Type B pancreatic cell (in vitro differentiated cells): Measurements from ENCODE around the gene FAM120B. TPM values are rescaled to one million over a fixed set of nuclear protein-coding genes. Genes with fewer than 3 reads are reported as not detected.

Source experiments
- DNase-seq: peaks from one replicate; pipeline ENCODE4 v3.0.0; 2021; ENCODE audit warnings: mixed read lengths; ENCODE audit not compliant: unreplicated experiment; ENCODE audit errors: extremely low spot score
- H3K27ac Mint-ChIP-seq: 2 replicates; pipeline ENCODE4 v1.8.0; 2021; ENCODE audit warnings: mild to moderate bottlenecking, mixed read lengths
- H3K27me3 Mint-ChIP-seq: 2 replicates; pipeline ENCODE4 v1.8.0; 2021; ENCODE audit warnings: mixed read lengths
- H3K36me3 Mint-ChIP-seq: 2 replicates; pipeline ENCODE4 v1.8.0; 2021; ENCODE audit warnings: mixed read lengths
- H3K4me1 Mint-ChIP-seq: one replicate; pipeline ENCODE4 v1.8.0; 2021; ENCODE audit warnings: mixed read lengths; ENCODE audit not compliant: unreplicated experiment
- H3K4me3 Mint-ChIP-seq: 2 replicates; pipeline ENCODE4 v1.8.0; 2021; ENCODE audit warnings: mild to moderate bottlenecking, mixed read lengths
- H3K9me3 Mint-ChIP-seq: 2 replicates; pipeline ENCODE4 v1.8.0; 2021; ENCODE audit warnings: mixed read lengths
- total RNA-seq: library from RNA; stranded (reverse); gene quantifications from 2 replicates; pipeline ENCODE4 v1.2.1, GENCODE V29; 2021; ENCODE audit warnings: low replicate concordance
- TF ChIP-seq, protein P1 (sequence below): fragments of 200-600 bp; sonication (generic); conservative IDR thresholded peaks from 2 replicates; pipeline ENCODE4 v1.5.0; 2021; ENCODE audit warnings: antibody characterized with exemption, mild to moderate bottlenecking

FAM120B gene
- total RNA-seq, 1 donor from 2014 or later = 40.5 TPM

GRCh38 chr6:170274713-170275560 lies 31.6 kb upstream of the FAM120B start:
- H3K27me3 Mint-ChIP-seq = peaks cover 13% of the 10 kb centered on the region

DNA sequence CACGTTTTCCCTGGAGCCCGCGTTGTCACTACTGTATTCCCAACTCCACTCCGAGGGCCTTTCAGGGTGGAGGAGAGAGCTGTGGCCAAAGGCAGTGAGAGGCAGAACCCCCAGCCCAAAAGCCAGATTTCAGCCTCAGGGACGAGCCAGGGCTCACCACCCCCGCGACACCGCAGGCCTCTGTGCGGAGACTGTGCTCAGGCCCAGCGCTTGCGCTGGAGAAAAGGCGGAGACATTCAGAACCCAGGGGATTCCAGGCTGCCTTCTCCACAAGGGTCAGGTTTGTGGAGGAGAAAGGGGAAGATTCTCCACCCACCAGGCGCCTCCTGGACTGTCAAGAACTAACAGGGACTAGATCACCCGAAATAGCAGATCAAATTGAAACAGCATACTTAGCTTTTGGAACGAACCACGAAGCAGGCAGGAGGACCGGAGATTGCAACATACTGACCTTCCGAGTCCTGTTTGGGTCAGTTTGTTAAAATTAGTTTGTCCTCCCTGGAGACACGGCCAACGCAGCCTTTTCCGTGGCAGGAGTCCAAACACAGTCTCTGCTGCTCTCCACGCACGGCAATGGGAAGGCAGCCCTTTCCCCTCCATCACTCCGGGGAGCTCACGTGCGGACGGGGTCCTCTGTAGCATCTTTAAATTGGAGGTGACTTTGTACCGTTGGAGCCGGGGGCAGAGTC lies 30.0 kb upstream of the FAM120B start:
- Mint-ChIP-seq H3K27ac (no peak overlapping the region), H3K4me1 (peaks cover 12% of the 10 kb centered on the region), H3K4me3 (no peak overlapping the region), H3K36me3 (no peaks in the 10 kb centered on the region), H3K27me3 (peaks cover 14% of the 10 kb centered on the region), H3K9me3 (peaks cover 4% of the 10 kb centered on the region)
- TF ChIP-seq, protein P1, sequence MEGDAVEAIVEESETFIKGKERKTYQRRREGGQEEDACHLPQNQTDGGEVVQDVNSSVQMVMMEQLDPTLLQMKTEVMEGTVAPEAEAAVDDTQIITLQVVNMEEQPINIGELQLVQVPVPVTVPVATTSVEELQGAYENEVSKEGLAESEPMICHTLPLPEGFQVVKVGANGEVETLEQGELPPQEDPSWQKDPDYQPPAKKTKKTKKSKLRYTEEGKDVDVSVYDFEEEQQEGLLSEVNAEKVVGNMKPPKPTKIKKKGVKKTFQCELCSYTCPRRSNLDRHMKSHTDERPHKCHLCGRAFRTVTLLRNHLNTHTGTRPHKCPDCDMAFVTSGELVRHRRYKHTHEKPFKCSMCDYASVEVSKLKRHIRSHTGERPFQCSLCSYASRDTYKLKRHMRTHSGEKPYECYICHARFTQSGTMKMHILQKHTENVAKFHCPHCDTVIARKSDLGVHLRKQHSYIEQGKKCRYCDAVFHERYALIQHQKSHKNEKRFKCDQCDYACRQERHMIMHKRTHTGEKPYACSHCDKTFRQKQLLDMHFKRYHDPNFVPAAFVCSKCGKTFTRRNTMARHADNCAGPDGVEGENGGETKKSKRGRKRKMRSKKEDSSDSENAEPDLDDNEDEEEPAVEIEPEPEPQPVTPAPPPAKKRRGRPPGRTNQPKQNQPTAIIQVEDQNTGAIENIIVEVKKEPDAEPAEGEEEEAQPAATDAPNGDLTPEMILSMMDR = no peak
- no peak for DNase-seq

More at GRCh38 chr6:170274713-170275560, 31.6 kb upstream of the FAM120B start:
- peaks cover 3% of the 10 kb centered on the region for H3K9me3 Mint-ChIP-seq
- no peak for DNase-seq
- peaks cover 13% of the 10 kb centered on the region for H3K4me1 Mint-ChIP-seq
- no peak overlapping the region for H3K27ac Mint-ChIP-seq
- TF ChIP-seq, protein P1 = no peak
- no peak overlapping the region for H3K4me3 Mint-ChIP-seq
- H3K36me3 Mint-ChIP-seq = no peaks in the 10 kb centered on the region

DNA sequence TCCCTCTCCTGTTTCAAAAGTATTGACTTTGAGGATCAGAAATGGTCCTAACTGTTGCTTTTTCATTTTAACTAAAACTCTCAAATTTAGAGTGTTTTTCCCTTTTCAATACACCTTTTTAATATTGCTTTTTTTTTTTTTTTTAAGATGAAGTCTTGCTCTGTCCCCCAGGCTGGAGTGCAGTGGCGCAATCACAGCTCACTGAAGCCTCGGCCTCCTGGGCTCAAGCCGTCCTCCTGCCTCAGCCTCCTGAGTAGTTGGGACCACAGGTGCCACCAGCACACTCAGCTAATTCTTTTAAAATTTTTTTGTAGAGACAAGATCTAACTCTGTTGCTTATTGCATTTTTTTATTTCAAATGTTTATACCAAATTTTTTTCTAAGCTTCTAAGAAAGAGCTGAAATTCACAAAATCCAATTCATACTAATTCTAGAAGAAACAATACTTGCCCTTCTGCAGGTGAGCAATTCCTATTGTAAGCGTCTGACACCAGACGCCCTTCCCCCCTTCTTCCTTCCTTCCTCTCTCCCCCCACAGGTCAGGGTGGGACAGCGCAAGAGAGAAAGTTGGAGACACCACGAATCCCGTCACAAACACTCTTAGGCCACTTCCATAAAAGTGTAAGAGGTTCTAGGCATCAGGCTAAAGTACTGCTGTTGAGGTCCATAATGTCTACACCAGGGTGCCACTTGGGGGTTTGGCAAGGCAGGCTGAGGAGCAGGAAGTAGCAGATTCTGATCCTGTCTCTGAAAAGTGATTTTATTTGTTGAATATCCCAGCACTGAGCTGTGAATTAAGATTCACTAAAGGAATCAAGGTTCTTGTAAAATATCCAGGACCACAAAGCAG lies 28.4 kb upstream of the FAM120B start:
- Mint-ChIP-seq H3K36me3 (no peaks in the 10 kb centered on the region), H3K27me3 (peaks cover 14% of the 10 kb centered on the region), H3K4me1 (peaks cover 12% of the 10 kb centered on the region), H3K27ac (no peak overlapping the region), H3K4me3 (no peak overlapping the region), H3K9me3 (peaks cover 4% of the 10 kb centered on the region)
- TF ChIP-seq, protein P1 = no peak
- DNase-seq = no peak

GRCh38 chr6:170278743-170279094 lies 27.8 kb upstream of the FAM120B start:
- peaks cover 12% of the 10 kb centered on the region for H3K27me3 Mint-ChIP-seq
- no peak overlapping the region for H3K4me3 Mint-ChIP-seq
- TF ChIP-seq, protein P1 = no peak
- H3K9me3 Mint-ChIP-seq = peaks cover 4% of the 10 kb centered on the region
- DNase-seq = no peak
- H3K27ac Mint-ChIP-seq = no peak overlapping the region
- peaks cover 10% of the 10 kb centered on the region for H3K4me1 Mint-ChIP-seq
- no peaks in the 10 kb centered on the region for H3K36me3 Mint-ChIP-seq

DNA sequence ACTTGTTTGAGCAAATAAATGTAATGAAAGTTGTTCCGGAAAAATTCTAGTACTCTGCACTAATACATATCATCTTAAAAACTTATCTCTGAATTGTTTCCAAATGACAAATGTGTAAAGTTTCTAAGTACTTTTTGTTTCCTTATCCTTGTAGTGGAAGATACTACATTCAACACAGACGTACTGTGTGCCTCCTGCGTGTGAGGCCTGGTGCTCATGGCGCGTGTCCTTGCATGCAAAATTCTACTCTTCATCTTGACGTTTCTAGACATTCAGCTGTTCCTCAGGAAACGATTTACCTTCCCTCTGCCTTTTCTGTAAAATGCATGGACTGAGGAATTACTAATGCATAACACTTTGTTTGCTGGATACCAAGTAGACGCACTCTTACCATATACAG lies 27.1 kb upstream of the FAM120B start:
- H3K4me3 Mint-ChIP-seq = no peak overlapping the region
- TF ChIP-seq, protein P1 = no peak
- H3K9me3 Mint-ChIP-seq = peaks cover 4% of the 10 kb centered on the region
- no peak overlapping the region for H3K27ac Mint-ChIP-seq
- peaks cover 9% of the 10 kb centered on the region for H3K4me1 Mint-ChIP-seq
- no peaks in the 10 kb centered on the region for H3K36me3 Mint-ChIP-seq
- H3K27me3 Mint-ChIP-seq = peaks cover 8% of the 10 kb centered on the region
- DNase-seq = no peak
